ENCODE results near the gene KLHDC7B. TPM values are rescaled to one million over a fixed set of nuclear protein-coding genes. Genes with fewer than 3 reads are reported as not detected.

KLHDC7B gene
- total RNA-seq, 1 donor, result 2.4 TPM

DNA sequence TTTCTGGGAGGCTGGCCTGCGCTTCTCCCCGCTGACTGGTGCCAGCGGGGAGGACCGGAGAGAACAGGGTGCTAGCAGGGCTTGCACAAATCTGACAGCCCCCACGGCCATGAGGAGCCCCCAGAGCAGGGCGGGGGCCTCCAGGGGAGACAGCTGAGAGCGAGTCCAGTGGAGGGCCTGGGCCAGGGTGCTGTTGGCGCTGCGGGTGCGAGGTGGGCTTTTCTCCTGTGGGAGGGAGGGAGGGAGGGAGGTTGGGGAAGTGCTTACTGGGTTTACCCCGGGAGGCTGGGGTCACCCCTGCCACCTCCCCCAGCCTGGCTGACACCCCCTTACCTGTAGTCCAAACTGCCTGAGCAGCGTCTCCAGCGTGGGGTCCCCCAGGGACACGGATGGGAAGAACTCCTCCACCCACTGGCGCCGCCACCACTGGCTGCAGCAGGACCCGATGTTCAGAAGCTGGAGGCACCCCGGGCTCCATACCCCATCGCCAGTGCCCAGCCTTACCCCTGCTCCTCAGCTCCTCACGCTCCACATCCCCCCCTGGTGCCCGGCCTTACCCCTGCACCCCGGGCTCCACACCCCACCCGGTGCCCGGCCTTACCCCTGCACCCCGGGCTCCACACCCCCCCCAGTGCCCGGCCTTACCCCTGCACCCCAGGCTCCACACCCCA lies 42.1 kb upstream of the KLHDC7B start:
- TF ChIP-seq, protein P1, sequence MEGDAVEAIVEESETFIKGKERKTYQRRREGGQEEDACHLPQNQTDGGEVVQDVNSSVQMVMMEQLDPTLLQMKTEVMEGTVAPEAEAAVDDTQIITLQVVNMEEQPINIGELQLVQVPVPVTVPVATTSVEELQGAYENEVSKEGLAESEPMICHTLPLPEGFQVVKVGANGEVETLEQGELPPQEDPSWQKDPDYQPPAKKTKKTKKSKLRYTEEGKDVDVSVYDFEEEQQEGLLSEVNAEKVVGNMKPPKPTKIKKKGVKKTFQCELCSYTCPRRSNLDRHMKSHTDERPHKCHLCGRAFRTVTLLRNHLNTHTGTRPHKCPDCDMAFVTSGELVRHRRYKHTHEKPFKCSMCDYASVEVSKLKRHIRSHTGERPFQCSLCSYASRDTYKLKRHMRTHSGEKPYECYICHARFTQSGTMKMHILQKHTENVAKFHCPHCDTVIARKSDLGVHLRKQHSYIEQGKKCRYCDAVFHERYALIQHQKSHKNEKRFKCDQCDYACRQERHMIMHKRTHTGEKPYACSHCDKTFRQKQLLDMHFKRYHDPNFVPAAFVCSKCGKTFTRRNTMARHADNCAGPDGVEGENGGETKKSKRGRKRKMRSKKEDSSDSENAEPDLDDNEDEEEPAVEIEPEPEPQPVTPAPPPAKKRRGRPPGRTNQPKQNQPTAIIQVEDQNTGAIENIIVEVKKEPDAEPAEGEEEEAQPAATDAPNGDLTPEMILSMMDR (IDR thresholded peaks at IDR 0.05; ENCODE audit: insufficient read depth, low read length), result no peak
- DNase-seq (ENCODE audit: low read depth), result no peak
- no peak overlapping the region for H3K4me3 ChIP-seq (ENCODE audit: low read depth, low read length)

DNA sequence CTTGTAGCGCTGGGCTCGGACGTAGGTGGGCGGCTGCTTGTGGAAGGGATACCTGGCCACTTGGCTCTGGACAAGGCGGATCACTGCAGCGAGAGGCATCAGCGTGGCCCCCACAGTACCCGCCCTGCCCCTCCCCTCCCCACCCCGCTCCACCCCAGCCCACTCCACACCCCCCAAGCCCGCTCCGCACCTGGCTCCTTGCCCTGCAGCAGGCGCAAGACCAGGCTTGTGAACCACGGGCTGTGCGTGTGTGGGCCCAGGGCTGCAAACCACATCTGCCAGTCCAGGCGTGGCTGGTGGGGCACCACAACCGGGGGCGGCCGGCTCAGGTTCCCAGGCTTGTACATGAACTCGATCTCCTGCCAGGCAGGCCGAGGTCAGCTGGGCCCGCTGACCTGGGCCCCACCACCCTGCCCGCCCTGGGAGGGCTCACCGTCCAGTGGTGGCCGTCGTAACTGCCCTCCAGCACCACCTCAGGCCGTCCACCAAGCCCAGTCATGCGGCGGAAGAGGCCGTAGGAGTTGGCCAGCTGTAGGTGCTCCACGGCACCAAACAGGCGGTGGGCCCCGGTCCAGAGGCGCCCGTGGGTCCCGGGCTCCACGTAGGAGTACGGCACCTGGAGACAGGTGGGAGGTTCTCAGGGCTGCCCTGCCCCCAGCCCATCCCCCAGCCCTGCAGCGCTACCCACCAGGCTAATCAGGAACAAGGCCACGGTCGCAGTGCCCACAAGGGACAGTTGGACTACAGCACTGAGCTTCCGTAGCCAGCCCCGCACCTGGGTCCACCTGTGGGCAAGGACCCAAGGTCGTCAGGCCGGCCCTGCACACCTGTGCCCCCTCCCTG lies 41.1 kb upstream of the KLHDC7B start:
- DNase-seq (ENCODE audit: low read depth), result no peak
- TF ChIP-seq, protein P1 (IDR thresholded peaks at IDR 0.05; ENCODE audit: insufficient read depth, low read length), result no peak
- no peak overlapping the region for H3K4me3 ChIP-seq (ENCODE audit: low read depth, low read length)

DNA sequence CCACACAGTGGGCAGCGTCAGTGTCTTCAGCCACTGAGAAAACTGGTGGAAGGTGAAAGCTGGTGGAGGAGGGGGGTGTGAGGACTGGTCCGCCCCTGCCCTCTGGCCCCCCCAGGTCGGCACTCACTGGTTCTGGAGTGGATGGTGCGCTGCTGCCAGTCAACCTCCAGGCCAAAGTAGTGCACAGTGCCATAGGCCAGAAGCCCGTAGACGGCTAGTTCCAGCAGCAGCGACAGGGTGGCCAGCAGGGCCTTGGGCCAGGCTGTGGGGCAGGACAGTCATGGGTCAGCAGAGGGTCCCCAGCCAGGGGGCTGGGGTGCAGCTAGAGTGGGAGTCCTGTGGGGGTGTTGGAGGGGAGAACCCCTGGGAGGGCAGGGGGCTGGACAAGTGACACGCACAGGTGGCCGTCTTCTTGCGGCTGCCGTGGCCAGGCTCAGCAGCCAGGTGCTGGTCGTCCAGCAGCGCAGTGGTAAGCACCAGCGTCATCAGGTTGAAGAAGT lies 40.4 kb upstream of the KLHDC7B start:
- DNase-seq (ENCODE audit: low read depth), result no peak
- TF ChIP-seq, protein P1 (IDR thresholded peaks at IDR 0.05; ENCODE audit: insufficient read depth, low read length), result no peak
- H3K4me3 ChIP-seq (ENCODE audit: low read depth, low read length), result no peak overlapping the region

DNA sequence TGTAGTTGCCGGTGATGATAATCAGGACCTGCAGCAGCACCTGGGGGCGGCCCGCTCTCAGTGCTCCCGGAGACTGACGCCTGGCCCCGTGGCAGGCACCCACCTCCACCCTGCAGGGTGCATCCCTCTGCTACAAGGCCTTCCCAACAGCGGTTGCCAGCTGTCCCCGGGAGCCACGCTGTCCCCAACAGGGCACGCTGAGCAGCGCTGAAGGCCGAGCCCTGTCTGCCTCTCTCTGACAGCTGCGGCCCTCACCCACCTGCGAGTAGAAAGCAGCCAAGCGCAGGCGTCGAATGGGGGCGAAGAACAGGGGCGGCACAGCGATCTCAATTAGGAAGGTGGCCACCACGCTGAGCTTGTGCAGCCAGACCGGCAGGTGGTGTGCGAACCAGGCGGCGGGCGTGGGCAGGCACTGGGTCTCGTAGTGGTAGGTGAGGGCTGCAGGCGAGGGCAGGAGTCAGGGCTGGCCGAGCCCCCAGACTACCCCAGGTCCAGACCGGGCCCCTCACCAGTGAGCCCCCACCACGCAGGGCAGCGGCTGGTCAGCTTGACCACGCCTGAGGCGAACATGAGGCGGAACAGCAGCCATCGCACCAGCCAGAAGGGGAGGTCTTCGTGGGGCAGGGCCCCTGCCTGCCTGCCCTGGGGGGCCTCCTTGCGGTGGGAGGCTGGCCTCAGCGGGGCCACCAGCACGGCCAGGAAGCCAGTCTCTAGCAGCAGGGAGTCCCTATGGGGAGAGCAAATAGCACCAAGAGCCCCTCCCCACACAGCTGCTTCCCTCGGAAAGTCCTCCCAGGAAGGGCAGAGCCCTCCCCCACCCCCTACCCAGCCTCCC lies 39.7 kb upstream of the KLHDC7B start:
- no peak for DNase-seq (ENCODE audit: low read depth)
- TF ChIP-seq, protein P1 (IDR thresholded peaks at IDR 0.05; ENCODE audit: insufficient read depth, low read length), result no peak
- H3K4me3 ChIP-seq (ENCODE audit: low read depth, low read length), result peak overlapping the region; percentile 99

DNA sequence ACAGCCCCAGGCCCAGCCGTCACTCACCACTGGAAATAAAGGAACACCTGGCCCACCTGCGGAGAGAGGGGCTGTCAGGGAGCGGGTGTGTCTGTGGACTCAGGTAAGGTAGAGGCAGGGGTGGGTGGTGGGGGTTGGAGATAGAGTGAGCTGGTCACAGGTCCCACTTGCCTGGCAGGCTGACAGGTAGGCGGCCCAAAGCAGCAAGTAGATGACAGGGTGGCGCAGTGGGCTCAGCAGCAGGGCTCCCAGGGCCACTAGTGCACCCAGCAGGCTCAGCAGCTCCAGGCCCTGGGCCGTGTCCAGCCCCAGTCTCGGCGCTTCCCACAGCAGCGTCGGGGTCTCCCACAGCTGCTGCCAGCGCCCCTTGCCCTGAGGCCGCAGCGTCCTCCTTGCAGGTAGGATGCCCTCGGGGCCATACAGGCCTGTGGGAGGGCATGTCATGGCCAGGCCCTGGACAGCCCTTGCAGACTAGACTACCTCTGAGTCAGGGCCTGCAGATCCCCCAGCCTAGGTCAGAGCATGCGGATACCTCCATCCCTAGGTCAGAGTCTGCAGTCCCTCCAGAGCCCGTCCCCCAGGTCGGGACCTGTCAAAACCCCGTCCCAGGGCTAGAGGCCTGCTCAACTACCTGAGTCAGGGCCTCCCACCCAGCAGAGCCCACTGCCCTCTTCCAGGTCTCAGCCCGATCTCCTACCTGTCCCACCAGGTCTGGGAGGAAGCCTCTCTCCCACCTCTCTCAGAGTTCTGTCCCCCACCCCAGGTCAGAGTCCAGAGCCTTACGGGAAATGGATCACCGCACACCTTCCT lies 38.9 kb upstream of the KLHDC7B start:
- TF ChIP-seq, protein P1 (IDR thresholded peaks at IDR 0.05; ENCODE audit: insufficient read depth, low read length), result no peak
- DNase-seq (ENCODE audit: low read depth), result no peak
- peak overlapping the region; percentile 99 for H3K4me3 ChIP-seq (ENCODE audit: low read depth, low read length)

Data from fibroblast of the aortic adventitia (primary cell).